HG03064 (cell line): ENCODE measurements around the gene NAV2.

Source experiments
- ATAC-seq: cut with Tn5 transposase; IDR thresholded peaks from one replicate; pipeline ENCODE4 v1.9.1; 2021; ENCODE audit warnings: low read depth; ENCODE audit not compliant: unreplicated experiment

Gene NAV2

GRCh38 chr11:20046416-20046815 lies 333.8 kb downstream of the NAV2 start:
- no peak for ATAC-seq

GRCh38 chr11:20047006-20047768 lies 334.6 kb downstream of the NAV2 start:
- no peak for ATAC-seq

DNA sequence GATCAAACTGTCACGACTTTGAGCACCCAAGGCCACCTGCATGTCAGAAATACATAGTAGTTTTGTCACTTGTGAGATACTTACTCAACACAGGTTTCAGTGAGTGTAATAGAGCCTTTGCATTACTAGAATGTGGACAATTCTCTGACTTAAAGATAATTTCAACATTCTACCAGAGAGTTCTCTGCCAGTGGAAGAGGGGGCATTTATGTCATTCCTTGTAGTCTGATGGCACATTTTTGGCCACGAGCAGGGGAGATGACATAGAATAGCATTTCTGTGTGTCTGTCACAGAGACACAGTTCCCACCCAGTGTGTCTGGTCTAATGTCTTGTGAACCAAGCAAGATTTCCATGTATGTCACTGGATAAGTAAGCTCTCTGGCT lies 335.1 kb downstream of the NAV2 start:
- no peak for ATAC-seq

DNA sequence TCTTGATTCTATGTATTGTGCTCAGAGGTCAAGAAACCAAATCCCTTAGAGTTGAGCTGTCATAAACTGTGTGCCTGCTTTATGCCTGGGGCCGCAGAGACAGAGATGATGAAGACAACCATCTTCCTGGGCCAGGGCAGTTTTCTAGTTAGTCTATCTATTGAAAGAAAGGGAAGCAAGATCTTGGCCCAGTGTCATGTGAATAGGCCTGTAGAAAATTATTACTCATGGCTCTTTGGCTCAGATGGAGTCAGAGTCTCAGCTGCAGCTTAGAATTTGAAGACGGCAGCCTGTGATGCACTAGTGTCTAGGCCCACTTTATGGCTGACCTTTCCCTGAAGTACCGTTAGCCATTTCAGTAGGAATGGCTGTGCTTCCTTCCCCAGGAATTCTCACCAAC lies 335.6 kb downstream of the NAV2 start:
- no peak for ATAC-seq

DNA sequence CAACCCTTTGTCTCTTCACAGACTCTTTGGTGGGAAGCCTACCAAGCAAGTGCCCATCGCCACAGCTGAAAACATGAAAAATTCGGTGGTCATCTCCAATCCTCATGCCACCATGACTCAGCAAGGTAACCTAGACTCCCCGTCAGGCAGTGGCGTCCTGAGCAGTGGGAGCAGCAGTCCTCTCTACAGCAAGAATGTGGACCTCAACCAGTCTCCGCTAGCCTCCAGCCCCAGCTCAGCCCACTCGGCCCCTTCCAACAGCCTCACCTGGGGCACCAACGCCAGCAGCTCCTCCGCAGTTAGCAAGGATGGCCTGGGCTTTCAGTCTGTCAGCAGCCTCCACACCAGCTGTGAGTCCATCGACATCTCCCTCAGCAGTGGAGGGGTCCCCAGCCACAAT lies 336.1 kb downstream of the NAV2 start:
- no peak for ATAC-seq

- ATAC-seq, result no peak
Measured at GRCh38 chr11:20049231-20049630, 336.6 kb downstream of the NAV2 start.

- ATAC-seq, result no peak
Measured at GRCh38 chr11:20050048-20050447, 337.4 kb downstream of the NAV2 start.

DNA sequence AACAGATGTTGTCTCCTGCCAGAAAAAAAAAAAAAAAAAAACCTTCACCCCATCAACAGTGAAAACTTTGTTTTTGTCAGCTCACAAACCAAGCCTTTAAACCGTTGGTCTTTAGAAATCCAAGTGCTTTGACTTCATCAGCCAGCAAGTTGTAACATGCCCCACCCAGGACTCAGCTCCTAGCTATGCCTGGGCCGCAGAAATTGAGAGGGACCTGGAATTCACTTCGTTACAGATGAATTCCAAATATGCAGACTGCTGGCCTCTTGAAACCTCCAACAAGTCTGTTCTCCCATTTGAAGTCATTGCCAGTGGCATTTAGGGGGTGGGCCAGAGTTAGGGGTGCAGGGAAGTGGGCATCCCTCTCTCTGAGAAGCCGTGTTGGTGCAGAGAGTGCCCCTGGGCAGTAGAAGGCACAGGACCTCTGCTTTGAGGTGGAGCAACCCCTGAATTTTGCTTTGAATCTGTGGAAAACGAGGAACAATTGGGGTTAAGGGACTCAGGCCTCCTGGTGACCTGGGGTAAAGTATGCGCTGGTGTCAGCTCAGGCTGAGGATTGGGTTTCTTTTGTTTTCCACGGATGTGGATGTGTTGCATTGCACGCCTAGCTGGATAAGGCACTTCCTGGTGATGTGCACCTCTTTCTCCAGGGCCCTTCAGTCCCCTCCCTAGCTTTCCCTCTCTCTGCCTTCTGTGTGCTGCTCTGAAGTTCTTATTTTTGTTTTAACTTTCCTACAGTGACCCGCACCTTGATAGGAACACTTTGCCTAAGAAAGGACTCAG lies 338.1 kb downstream of the NAV2 start:
- no peak for ATAC-seq

- no peak for ATAC-seq
Measured at GRCh38 chr11:20051469-20052399, 339.1 kb downstream of the NAV2 start.

- ATAC-seq, result no peak
Measured at GRCh38 chr11:20053572-20053971, 340.9 kb downstream of the NAV2 start.

GRCh38 chr11:20054584-20054983 lies 341.9 kb downstream of the NAV2 start:
- no peak for ATAC-seq

DNA sequence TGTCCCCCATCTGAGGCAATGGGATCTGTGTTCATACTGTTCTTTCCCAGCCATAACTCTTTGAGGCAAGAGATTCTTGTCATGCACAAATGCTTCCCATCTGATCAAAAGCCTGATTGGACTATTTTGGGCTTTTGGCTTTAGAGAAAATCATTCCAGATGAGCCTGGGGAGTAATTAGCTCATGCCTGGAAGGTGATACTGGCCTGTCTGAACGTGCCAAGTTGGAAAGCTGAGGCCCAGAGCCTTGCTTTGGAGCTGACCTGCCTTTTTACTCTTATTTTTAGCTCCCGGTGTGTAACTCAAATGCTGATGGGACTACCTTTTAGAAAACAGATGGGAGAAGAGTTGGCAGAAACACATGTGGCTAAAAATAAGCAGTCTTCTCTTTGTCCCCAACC lies 342.7 kb downstream of the NAV2 start:
- ATAC-seq, result no peak

GRCh38 chr11:20056109-20056949 lies 343.7 kb downstream of the NAV2 start:
- no peak for ATAC-seq

- ATAC-seq, result no peak
Measured at GRCh38 chr11:20056950-20057943, 344.6 kb downstream of the NAV2 start.

DNA sequence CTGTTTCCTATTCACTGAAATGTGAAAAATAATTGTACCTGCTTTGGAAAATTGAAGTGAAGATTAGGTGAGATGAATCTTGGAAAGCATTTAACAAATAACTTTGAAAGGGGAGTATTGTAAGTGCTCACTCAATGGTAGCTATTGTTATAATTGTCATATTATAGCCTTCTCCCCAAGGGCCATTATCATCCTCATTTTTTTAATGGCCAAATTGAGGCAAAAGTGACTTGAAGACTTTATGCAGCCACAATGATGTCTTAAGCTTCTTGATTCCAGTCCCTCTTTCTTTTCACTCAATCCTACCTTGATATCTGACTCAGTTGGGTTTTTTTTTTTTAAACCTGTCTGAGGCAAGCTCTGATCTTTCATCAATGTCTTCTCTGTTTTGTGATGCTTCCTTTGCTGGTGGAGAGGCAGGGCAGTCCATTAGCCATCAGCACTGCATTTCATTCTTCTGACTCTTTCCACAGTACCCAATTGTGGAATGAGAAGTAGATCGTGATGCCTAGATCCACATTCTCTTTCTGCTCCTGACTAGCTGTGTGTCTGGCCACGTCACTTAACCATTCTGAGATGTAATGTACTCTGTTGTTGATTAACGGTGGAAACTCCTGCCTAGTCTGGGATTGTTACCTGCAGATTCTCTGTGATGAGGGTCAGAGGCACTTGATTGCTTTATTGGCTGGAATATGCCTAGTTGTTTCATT lies 346.3 kb downstream of the NAV2 start:
- ATAC-seq, result no peak

GRCh38 chr11:20059587-20060021 lies 347.0 kb downstream of the NAV2 start:
- ATAC-seq, result no peak

- ATAC-seq, result no peak
Measured at GRCh38 chr11:20060181-20060580, 347.5 kb downstream of the NAV2 start.

GRCh38 chr11:20060647-20061205 lies 348.1 kb downstream of the NAV2 start:
- ATAC-seq, result no peak
